Stomach smooth muscle (tissue), 2 donors: Measurements from ENCODE around the gene PDHB.

Experiments
- H3K27ac ChIP-seq: one replicate; pipeline ENCODE4 v1.7.0; 2013; ENCODE audit warnings: mild to moderate bottlenecking, low read length, inconsistent platforms
- H3K27me3 ChIP-seq, 2 donors: one replicate each; pipeline ENCODE4 v1.7.0; 2013; ENCODE audit warnings: low read length in 2 of 2; ENCODE audit not compliant: insufficient read depth in 2 of 2, control insufficient read depth in 1 of 2
- H3K36me3 ChIP-seq, 2 donors: one replicate each; pipeline ENCODE4 v1.7.0; 2013; ENCODE audit warnings: low read length in 2 of 2; ENCODE audit not compliant: control insufficient read depth in 2 of 2, insufficient read depth in 2 of 2
- H3K4me1 ChIP-seq: one replicate; pipeline ENCODE4 v1.7.0; 2013; ENCODE audit warnings: low read length; ENCODE audit not compliant: control insufficient read depth, insufficient read depth
- H3K4me3 ChIP-seq, 2 donors: one replicate each; pipeline ENCODE4 v1.7.0; 2013; ENCODE audit warnings: low read length in 2 of 2
- H3K9ac ChIP-seq, 2 donors: one replicate each; pipeline ENCODE4 v1.7.0; 2013; ENCODE audit warnings: low read length in 2 of 2, mild to moderate bottlenecking in 1 of 2
- H3K9me3 ChIP-seq, 2 donors: one replicate each; pipeline ENCODE4 v1.7.0; 2013; ENCODE audit warnings: low read length in 2 of 2; ENCODE audit not compliant: control insufficient read depth in 2 of 2
- donor health status: healthy.
- donor health status: Pancreatic carcinoma.

Gene PDHB

GRCh38 chr3:58433400-58434167 is at the start of gene PDHB:
TSS of gene PDHB (minus strand) at chr3:58433832. CDS start at chr3:58433809, 23 bp downstream.
- Histone ChIP-seq H3K4me3 (peak within 1 kb of the TSS; percentile 92 to 93), H3K27ac (peak within 1 kb of the TSS; percentile 85), H3K4me1 (peaks cover 22% of the 10 kb centered on the region), H3K9ac (peak within 1 kb of the TSS; percentile 78 to 91), H3K9me3 (no peaks in the 10 kb centered on the region), H3K36me3 (peaks cover 25 to 29% of the 10 kb centered on the region in 2 donors), H3K27me3 (no peaks in the 10 kb centered on the region)

- Histone ChIP-seq H3K9ac (no peak overlapping the region), H3K27me3 (no peaks in the 10 kb centered on the region), H3K9me3 (no peaks in the 10 kb centered on the region), H3K4me3 (no peak overlapping the region), H3K36me3 (no peaks in the 10 kb centered on the region), H3K27ac (no peak overlapping the region), H3K4me1 (no peaks in the 10 kb centered on the region)
Observed at GRCh38 chr3:58482917-58483636, 49.4 kb upstream of the PDHB start.

- no peak overlapping the region for H3K9ac ChIP-seq
- H3K36me3 ChIP-seq: no peaks in the 10 kb centered on the region
- H3K27ac ChIP-seq: no peak overlapping the region
- H3K4me3 ChIP-seq: no peak overlapping the region
- no peaks in the 10 kb centered on the region for H3K27me3 ChIP-seq
- H3K9me3 ChIP-seq: no peaks in the 10 kb centered on the region
- H3K4me1 ChIP-seq: no peaks in the 10 kb centered on the region
Observed at GRCh38 chr3:58480309-58480708, 46.7 kb upstream of the PDHB start.

GRCh38 chr3:58478781-58479180 is 45.1 kb upstream of the PDHB start:
- Histone ChIP-seq H3K27me3 (no peaks in the 10 kb centered on the region), H3K4me1 (no peaks in the 10 kb centered on the region), H3K4me3 (no peak overlapping the region), H3K27ac (no peak overlapping the region), H3K9me3 (no peaks in the 10 kb centered on the region), H3K9ac (no peak overlapping the region), H3K36me3 (no peaks in the 10 kb centered on the region)

- Histone ChIP-seq H3K9me3 (no peaks in the 10 kb centered on the region), H3K36me3 (no peaks in the 10 kb centered on the region), H3K27ac (no peak overlapping the region), H3K9ac (no peak overlapping the region), H3K4me1 (no peaks in the 10 kb centered on the region), H3K27me3 (no peaks in the 10 kb centered on the region), H3K4me3 (no peak overlapping the region)
Observed at GRCh38 chr3:58474967-58475578, 41.4 kb upstream of the PDHB start.

GRCh38 chr3:58474348-58474911 is 40.8 kb upstream of the PDHB start:
- Histone ChIP-seq H3K27ac (no peak overlapping the region), H3K9ac (no peak overlapping the region), H3K9me3 (no peaks in the 10 kb centered on the region), H3K4me3 (no peak overlapping the region), H3K27me3 (no peaks in the 10 kb centered on the region), H3K36me3 (no peaks in the 10 kb centered on the region), H3K4me1 (no peaks in the 10 kb centered on the region)

- H3K9ac ChIP-seq: no peak overlapping the region
Observed at GRCh38 chr3:58473275-58473674, 39.6 kb upstream of the PDHB start.

GRCh38 chr3:58471025-58471887 is 37.6 kb upstream of the PDHB start:
- Histone ChIP-seq H3K36me3 (no peaks in the 10 kb centered on the region), H3K4me3 (no peak overlapping the region), H3K27me3 (no peaks in the 10 kb centered on the region), H3K9ac (no peak overlapping the region), H3K9me3 (no peaks in the 10 kb centered on the region), H3K27ac (no peak overlapping the region), H3K4me1 (no peaks in the 10 kb centered on the region)

More at GRCh38 chr3:58473275-58473674, 39.6 kb upstream of the PDHB start:
- no peaks in the 10 kb centered on the region for H3K4me1 ChIP-seq
- no peaks in the 10 kb centered on the region for H3K27me3 ChIP-seq
- no peaks in the 10 kb centered on the region for H3K9me3 ChIP-seq
- no peak overlapping the region for H3K4me3 ChIP-seq
- no peaks in the 10 kb centered on the region for H3K36me3 ChIP-seq
- H3K27ac ChIP-seq: no peak overlapping the region

GRCh38 chr3:58470363-58471024 is 36.9 kb upstream of the PDHB start:
- no peaks in the 10 kb centered on the region for H3K27me3 ChIP-seq
- H3K4me3 ChIP-seq: no peak overlapping the region
- H3K9ac ChIP-seq: no peak overlapping the region
- no peaks in the 10 kb centered on the region for H3K36me3 ChIP-seq
- H3K4me1 ChIP-seq: no peaks in the 10 kb centered on the region
- H3K9me3 ChIP-seq: no peaks in the 10 kb centered on the region
- no peak overlapping the region for H3K27ac ChIP-seq

- H3K27me3 ChIP-seq: no peaks in the 10 kb centered on the region
- no peaks in the 10 kb centered on the region for H3K9me3 ChIP-seq
- no peaks in the 10 kb centered on the region for H3K4me1 ChIP-seq
- H3K27ac ChIP-seq: no peak overlapping the region
- no peaks in the 10 kb centered on the region for H3K36me3 ChIP-seq
- H3K4me3 ChIP-seq: no peak overlapping the region
- no peak overlapping the region for H3K9ac ChIP-seq
Observed at GRCh38 chr3:58469096-58469495, 35.5 kb upstream of the PDHB start.
